Vagina (tissue), 2 donors: ENCODE data around the gene LRRC4C. TPM values are rescaled to one million over a fixed set of nuclear protein-coding genes. Genes with fewer than 3 reads are reported as not detected.

Experiments used
- DNase-seq, 2 donors: peaks; one replicate each; pipeline ENCODE4 v3.0.0-alpha.2; 2017; ENCODE audit errors: extremely low spot score in 2 of 2
- H3K27ac ChIP-seq: fragments of 200-600 bp; sonication (generic); one replicate; pipeline ENCODE4 v1.5.1; 2019
- H3K27me3 ChIP-seq: fragments of 200-600 bp; sonication (generic); one replicate; pipeline ENCODE4 v1.5.1; 2019
- H3K36me3 ChIP-seq, 2 donors: fragments of 200-600 bp; sonication (generic); one replicate each; pipeline ENCODE4 v1.5.1; 2017 to 2019
- H3K4me1 ChIP-seq: fragments of 200-600 bp; sonication (generic); one replicate; pipeline ENCODE4 v1.5.1; 2019
- H3K4me3 ChIP-seq, 2 donors: fragments of 200-600 bp; sonication (generic); 1 replicate in 1 of 2; 2 replicates in 1 of 2; pipeline ENCODE4 v1.5.1; 2016 to 2019
- H3K9me3 ChIP-seq: fragments of 200-600 bp; sonication (generic); one replicate; pipeline ENCODE4 v1.5.1; 2019
- CTCF ChIP-seq, 3 experiments: fragments of 450-650 bp in 2 of 3; fragments of 200-600 bp in 1 of 3; sonication (generic) in 1 of 3; IDR thresholded peaks; one replicate each; pipeline ENCODE4 v1.5.1; 2017 to 2019; ENCODE audit warnings: antibody characterized with exemption in 3 of 3, mild to moderate bottlenecking in 2 of 3, moderate library complexity in 2 of 3
- POLR2A ChIP-seq, 2 donors: fragments of 450-650 bp; IDR thresholded peaks; one replicate each; pipeline ENCODE4 v1.6.1; 2017; ENCODE audit warnings: antibody characterized with exemption in 2 of 2, mild to moderate bottlenecking in 2 of 2, moderate library complexity in 2 of 2
- POLR2AphosphoS5 ChIP-seq, 2 donors: sonication (generic); formaldehyde crosslinking; IDR thresholded peaks; one replicate each; pipeline ENCODE4 v1.9.0; 2017; ENCODE audit warnings: antibody characterized with exemption in 2 of 2, mild to moderate bottlenecking in 2 of 2, low read depth in 1 of 2; ENCODE audit not compliant: insufficient read depth in 1 of 2
- intact Hi-C: fragments of 100-400 bp; cut with DNase I; formaldehyde crosslinking; loops from one replicate; pipeline ENCODE4 v1.15.1; 2023
- total RNA-seq: library from RNA; depleted of rRNA; stranded (reverse); fragments of >200 nt; gene quantifications from one replicate; pipeline ENCODE4 v1.2.3, GENCODE V29; 2016

Gene LRRC4C
- total RNA-seq, 1 donor from 2014 or later = 5.6 TPM

- no peak for DNase-seq
- Histone ChIP-seq H3K27ac (no peak overlapping the region), H3K27me3 (no peaks in the 10 kb centered on the region), H3K9me3 (no peaks in the 10 kb centered on the region), H3K36me3 (no peaks in the 10 kb centered on the region), H3K4me1 (no peaks in the 10 kb centered on the region), H3K4me3 (no peak overlapping the region)
- TF ChIP-seq POLR2AphosphoS5 (IDR thresholded peaks at IDR 0.05; ENCODE audit: insufficient read depth in 1 of 2, low read depth in 1 of 2) (no peak), POLR2A (IDR thresholded peaks at IDR 0.05) (no peak), CTCF (IDR thresholded peaks at IDR 0.05) (no peak)
- intact Hi-C loops = no loop called here
Measured at GRCh38 chr11:40421208-40421981, 1038.1 kb downstream of the LRRC4C start.

GRCh38 chr11:40417627-40418026 is 1041.8 kb downstream of the LRRC4C start:
- Histone ChIP-seq H3K9me3 (no peaks in the 10 kb centered on the region), H3K4me1 (no peaks in the 10 kb centered on the region), H3K27me3 (no peaks in the 10 kb centered on the region), H3K27ac (peak overlapping the region; percentile 44), H3K4me3 (no peak overlapping the region), H3K36me3 (no peaks in the 10 kb centered on the region)
- no peak for TF ChIP-seq POLR2A (IDR thresholded peaks at IDR 0.05)
- TF ChIP-seq CTCF (IDR thresholded peaks at IDR 0.05) = no peak
- TF ChIP-seq POLR2AphosphoS5 (IDR thresholded peaks at IDR 0.05; ENCODE audit: insufficient read depth in 1 of 2, low read depth in 1 of 2) = peak; percentile 46 to 76
- intact Hi-C loops = no loop called here
- DNase-seq = no peak

- no peak for DNase-seq
- intact Hi-C loops = no loop called here
- no peak for TF ChIP-seq POLR2A (IDR thresholded peaks at IDR 0.05)
- TF ChIP-seq CTCF (IDR thresholded peaks at IDR 0.05) = no peak
- TF ChIP-seq POLR2AphosphoS5 (IDR thresholded peaks at IDR 0.05; ENCODE audit: insufficient read depth in 1 of 2, low read depth in 1 of 2) = no peak
- H3K4me1 ChIP-seq = peaks cover 3% of the 10 kb centered on the region
- H3K27ac ChIP-seq = no peak overlapping the region
- H3K9me3 ChIP-seq = no peaks in the 10 kb centered on the region
- no peaks in the 10 kb centered on the region for H3K27me3 ChIP-seq
- H3K4me3 ChIP-seq = no peak overlapping the region
- no peaks in the 10 kb centered on the region for H3K36me3 ChIP-seq
Measured at GRCh38 chr11:40407355-40407754, 1052.1 kb downstream of the LRRC4C start.

- no peak overlapping the region for H3K4me3 ChIP-seq
- DNase-seq = no peak
- no peaks in the 10 kb centered on the region for H3K9me3 ChIP-seq
- no peaks in the 10 kb centered on the region for H3K27me3 ChIP-seq
- no peak overlapping the region for H3K27ac ChIP-seq
- no peak for TF ChIP-seq POLR2AphosphoS5 (IDR thresholded peaks at IDR 0.05; ENCODE audit: insufficient read depth in 1 of 2, low read depth in 1 of 2)
- no peak for TF ChIP-seq CTCF (IDR thresholded peaks at IDR 0.05)
- TF ChIP-seq POLR2A (IDR thresholded peaks at IDR 0.05) = no peak
- intact Hi-C loops = no loop called here
- H3K36me3 ChIP-seq = no peaks in the 10 kb centered on the region
- H3K4me1 ChIP-seq = peaks cover 7% of the 10 kb centered on the region
Measured at GRCh38 chr11:40405614-40406013, 1053.8 kb downstream of the LRRC4C start.

- no peaks in the 10 kb centered on the region for H3K27me3 ChIP-seq
- intact Hi-C loops = no loop called here
- no peaks in the 10 kb centered on the region for H3K9me3 ChIP-seq
- no peak for DNase-seq
- peaks cover 7% of the 10 kb centered on the region for H3K4me1 ChIP-seq
- peak overlapping the region; percentile 17 for H3K27ac ChIP-seq
- no peak overlapping the region for H3K4me3 ChIP-seq
- no peak for TF ChIP-seq CTCF (IDR thresholded peaks at IDR 0.05)
- TF ChIP-seq POLR2AphosphoS5 (IDR thresholded peaks at IDR 0.05; ENCODE audit: insufficient read depth in 1 of 2, low read depth in 1 of 2) = no peak
- TF ChIP-seq POLR2A (IDR thresholded peaks at IDR 0.05) = no peak
- H3K36me3 ChIP-seq = no peaks in the 10 kb centered on the region
Measured at GRCh38 chr11:40403321-40403720, 1056.1 kb downstream of the LRRC4C start.
